Muscle layer of duodenum (tissue), 2 donors: ENCODE data around the gene LRRC2.
"Not testable (repeated sequence)": the region's sequence is repeated elsewhere in the genome, so short reads cannot be mapped to it uniquely, and the experiment has no call there.

ENCODE experiments used
- H3K27ac ChIP-seq: one replicate; pipeline ENCODE4 v1.7.0; 2013; ENCODE audit warnings: mild to moderate bottlenecking, low read length
- H3K27me3 ChIP-seq: one replicate; pipeline ENCODE4 v1.7.0; 2013; ENCODE audit warnings: low read depth, mild to moderate bottlenecking, control low read depth, low read length
- H3K36me3 ChIP-seq, 2 donors: one replicate each; pipeline ENCODE4 v1.7.0; 2013; ENCODE audit warnings: low read length in 2 of 2, control low read depth in 1 of 2, mild to moderate bottlenecking in 1 of 2; ENCODE audit not compliant: insufficient read depth in 2 of 2, control insufficient read depth in 1 of 2
- H3K4me1 ChIP-seq, 2 donors: one replicate each; pipeline ENCODE4 v1.7.0; 2013; ENCODE audit warnings: low read length in 2 of 2, mild to moderate bottlenecking in 2 of 2, control low read depth in 1 of 2, moderate library complexity in 1 of 2; ENCODE audit not compliant: insufficient read depth in 2 of 2, control insufficient read depth in 1 of 2
- H3K4me3 ChIP-seq, 2 donors: one replicate each; pipeline ENCODE4 v1.7.0; 2013; ENCODE audit warnings: low read length in 2 of 2, low read depth in 1 of 2, mild to moderate bottlenecking in 1 of 2
- H3K9me3 ChIP-seq, 2 donors: one replicate each; pipeline ENCODE4 v1.7.0; 2013; ENCODE audit warnings: low read length in 2 of 2, control low read depth in 1 of 2, mild to moderate bottlenecking in 1 of 2; ENCODE audit not compliant: control insufficient read depth in 1 of 2
- donor health status: healthy.

The LRRC2 gene

GRCh38 chr3:46548611-46549010, 17.5 kb downstream of the LRRC2 start:
- not testable (repeated sequence) for H3K27me3 ChIP-seq, H3K4me1 ChIP-seq, H3K4me3 ChIP-seq, H3K27ac ChIP-seq, H3K36me3 ChIP-seq, H3K9me3 ChIP-seq

- H3K27ac ChIP-seq: no peak overlapping the region
- no peaks in the 10 kb centered on the region for H3K4me1 ChIP-seq
Measured at GRCh38 chr3:46546896-46547440, 19.1 kb downstream of the LRRC2 start.

GRCh38 chr3:46545818-46546630, 20.1 kb downstream of the LRRC2 start:
- Histone ChIP-seq H3K9me3 (no peaks in the 10 kb centered on the region), H3K27me3 (no peaks in the 10 kb centered on the region), H3K4me1 (no peaks in the 10 kb centered on the region), H3K36me3 (no peaks in the 10 kb centered on the region), H3K27ac (no peak overlapping the region), H3K4me3 (no peak overlapping the region)

More at GRCh38 chr3:46546896-46547440, 19.1 kb downstream of the LRRC2 start:
- no peaks in the 10 kb centered on the region for H3K27me3 ChIP-seq
- no peaks in the 10 kb centered on the region for H3K36me3 ChIP-seq
- H3K4me3 ChIP-seq: no peak overlapping the region
- H3K9me3 ChIP-seq: no peaks in the 10 kb centered on the region

GRCh38 chr3:46544771-46545503, 21.2 kb downstream of the LRRC2 start:
- no peaks in the 10 kb centered on the region for H3K9me3 ChIP-seq
- no peak overlapping the region for H3K27ac ChIP-seq
- H3K27me3 ChIP-seq: no peaks in the 10 kb centered on the region
- no peaks in the 10 kb centered on the region for H3K36me3 ChIP-seq
- no peak overlapping the region for H3K4me3 ChIP-seq
- H3K4me1 ChIP-seq: no peaks in the 10 kb centered on the region

GRCh38 chr3:46542801-46543201, 23.3 kb downstream of the LRRC2 start:
- H3K36me3 ChIP-seq: no peaks in the 10 kb centered on the region
- H3K27ac ChIP-seq: no peak overlapping the region

GRCh38 chr3:46542344-46542743, 23.8 kb downstream of the LRRC2 start:
- Histone ChIP-seq H3K9me3 (no peaks in the 10 kb centered on the region), H3K27ac (no peak overlapping the region), H3K27me3 (no peaks in the 10 kb centered on the region), H3K4me1 (no peaks in the 10 kb centered on the region), H3K4me3 (no peak overlapping the region), H3K36me3 (no peaks in the 10 kb centered on the region)

More at GRCh38 chr3:46542801-46543201, 23.3 kb downstream of the LRRC2 start:
- Histone ChIP-seq H3K4me3 (no peak overlapping the region), H3K9me3 (no peaks in the 10 kb centered on the region), H3K4me1 (no peaks in the 10 kb centered on the region), H3K27me3 (no peaks in the 10 kb centered on the region)

- H3K36me3 ChIP-seq: no peaks in the 10 kb centered on the region
- no peaks in the 10 kb centered on the region for H3K4me1 ChIP-seq
- H3K27ac ChIP-seq: no peak overlapping the region
- no peaks in the 10 kb centered on the region for H3K9me3 ChIP-seq
- no peaks in the 10 kb centered on the region for H3K27me3 ChIP-seq
- H3K4me3 ChIP-seq: no peak overlapping the region
Measured at GRCh38 chr3:46541835-46542234, 24.3 kb downstream of the LRRC2 start.

GRCh38 chr3:46540550-46540949, 25.6 kb downstream of the LRRC2 start:
- no peaks in the 10 kb centered on the region for H3K27me3 ChIP-seq
- no peaks in the 10 kb centered on the region for H3K4me1 ChIP-seq
- no peak overlapping the region for H3K27ac ChIP-seq
- no peak overlapping the region for H3K4me3 ChIP-seq
- H3K9me3 ChIP-seq: no peaks in the 10 kb centered on the region
- H3K36me3 ChIP-seq: no peaks in the 10 kb centered on the region

- H3K27ac ChIP-seq: peak overlapping the region; percentile 58
- no peaks in the 10 kb centered on the region for H3K27me3 ChIP-seq
- H3K4me3 ChIP-seq: no peak overlapping the region
- H3K4me1 ChIP-seq: no peaks in the 10 kb centered on the region
- H3K9me3 ChIP-seq: no peaks in the 10 kb centered on the region
- no peaks in the 10 kb centered on the region for H3K36me3 ChIP-seq
Measured at GRCh38 chr3:46539443-46540005, 26.6 kb downstream of the LRRC2 start.

GRCh38 chr3:46538803-46539442, 27.2 kb downstream of the LRRC2 start:
- Histone ChIP-seq H3K9me3 (no peaks in the 10 kb centered on the region), H3K27ac (peak overlapping the region; percentile 58), H3K4me1 (no peaks in the 10 kb centered on the region), H3K36me3 (no peaks in the 10 kb centered on the region), H3K4me3 (peak overlapping the region in 1 of 2 donors; percentile 26), H3K27me3 (no peaks in the 10 kb centered on the region)

- peak overlapping the region in 1 of 2 donors; percentile 26 for H3K4me3 ChIP-seq
- not testable (repeated sequence) for H3K4me1 ChIP-seq, H3K27ac ChIP-seq, H3K27me3 ChIP-seq, H3K36me3 ChIP-seq, H3K9me3 ChIP-seq
Measured at GRCh38 chr3:46538425-46538802, 27.7 kb downstream of the LRRC2 start.
